HPDE6-E6E7 (cell line): ENCODE data around the gene CCDC102A.

Experiments used
- DNase-seq: peaks from one replicate; pipeline ENCODE4 v3.0.0; 2011; ENCODE audit warnings: missing footprints; ENCODE audit errors: extremely low spot score

Gene CCDC102A

GRCh38 chr16:57519796-57520360, 16.5 kb downstream of the CCDC102A start:
- peak; percentile 72 for DNase-seq

DNA sequence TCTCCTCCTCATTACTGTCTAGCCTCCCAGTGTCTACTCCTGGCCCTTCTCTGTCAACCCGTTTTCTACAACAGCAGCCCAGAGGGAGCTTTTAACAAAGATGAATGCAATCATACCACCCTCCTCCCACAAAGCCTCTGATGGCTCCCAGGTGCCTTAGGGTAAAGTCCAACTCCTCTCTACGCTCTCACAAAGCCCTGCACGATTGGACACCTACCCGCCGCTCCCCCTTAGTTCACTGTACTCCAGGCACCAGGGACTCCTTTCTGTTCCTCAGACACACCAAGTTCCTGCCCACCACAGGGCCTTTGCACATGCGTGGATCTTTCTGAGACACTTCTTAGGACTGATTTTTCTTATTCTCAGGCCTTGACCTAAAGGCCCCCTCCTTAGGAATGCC, 17.4 kb downstream of the CCDC102A start:
- DNase-seq, result no peak

DNA sequence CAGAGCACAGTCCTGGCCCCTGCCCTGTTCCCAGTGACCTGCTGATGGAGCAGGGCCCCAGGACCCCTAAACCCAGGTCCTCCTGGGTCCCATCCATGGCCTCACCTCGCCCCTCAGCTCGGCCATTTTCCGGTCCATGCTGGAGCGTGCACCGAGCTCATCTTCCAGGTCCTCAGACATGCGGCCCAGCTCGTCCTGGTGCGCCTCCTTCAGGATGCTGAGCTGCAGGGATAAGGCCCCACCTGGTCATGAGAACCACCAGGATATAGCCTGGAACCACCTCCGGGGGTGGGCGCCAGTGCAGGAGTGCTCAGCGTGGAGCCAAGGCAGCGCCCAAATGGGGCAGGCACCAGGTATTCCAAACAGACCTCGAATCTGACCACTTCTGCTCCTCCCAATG, 17.9 kb downstream of the CCDC102A start:
- DNase-seq, result no peak

DNA sequence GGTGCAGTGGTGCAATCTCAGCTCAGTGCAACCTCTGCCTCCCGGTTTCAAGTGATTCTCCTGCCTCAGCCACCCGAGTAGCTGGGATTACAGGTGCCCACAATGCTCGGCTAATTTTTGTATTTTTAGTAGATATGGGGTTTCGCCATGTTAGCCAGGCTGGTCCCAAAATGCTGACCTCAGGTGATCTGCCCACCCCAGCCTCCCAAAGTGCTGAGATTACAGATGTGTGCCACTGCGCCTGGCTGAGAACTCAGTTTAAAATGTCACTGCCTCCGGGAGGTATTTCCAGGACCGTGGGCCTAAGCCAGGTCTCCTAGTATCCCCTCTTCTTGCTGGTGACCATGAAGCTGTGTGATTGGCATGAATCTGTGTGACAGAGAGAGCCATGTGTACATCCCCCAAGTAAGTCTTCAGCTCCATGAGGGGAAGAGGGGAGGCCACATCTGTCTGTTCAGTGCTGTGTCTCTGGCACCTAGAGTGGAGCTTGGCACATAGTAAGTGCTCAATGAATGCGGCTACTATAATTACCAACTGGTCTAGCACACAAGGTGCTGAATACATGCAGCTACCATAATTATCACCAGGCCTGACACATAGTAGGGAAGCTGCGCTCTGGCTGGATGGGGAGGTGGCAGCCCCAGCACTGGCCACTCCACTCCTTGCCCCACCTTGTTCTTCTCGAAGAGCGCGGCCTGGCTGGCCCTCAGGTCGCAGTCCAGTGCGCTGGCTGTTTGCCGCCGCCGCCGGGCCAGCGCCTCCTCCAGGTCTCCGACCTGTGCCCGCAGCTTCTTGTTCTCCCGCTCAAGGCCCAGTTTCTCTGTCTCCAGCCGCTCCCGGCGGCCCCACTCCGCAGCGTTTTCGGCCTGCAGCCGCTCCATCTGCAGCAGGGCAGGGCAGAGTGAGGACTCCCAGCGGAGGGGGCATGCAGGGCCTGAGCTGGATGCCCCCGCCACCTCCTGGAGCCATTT, 18.7 kb downstream of the CCDC102A start:
- no peak for DNase-seq

DNA sequence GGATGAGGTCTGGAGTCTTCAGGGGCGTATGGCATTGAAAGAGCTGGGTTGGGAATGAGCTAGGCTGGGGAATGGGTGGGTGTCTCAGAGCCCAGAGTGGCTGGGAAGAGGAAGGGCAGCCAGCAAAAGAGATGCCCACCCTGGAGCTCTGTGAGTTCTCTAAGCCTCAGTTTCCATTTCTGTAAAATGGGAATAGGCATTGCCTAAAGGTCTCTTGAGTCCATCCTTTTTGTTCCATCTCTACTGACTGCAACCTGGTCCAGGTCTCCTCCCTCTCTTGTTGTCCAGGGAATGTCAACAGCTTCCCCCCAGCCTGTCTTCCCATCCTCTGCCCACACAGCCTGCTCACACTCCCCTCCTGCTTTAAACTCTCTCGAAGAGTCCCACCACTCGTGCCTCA, 19.6 kb downstream of the CCDC102A start:
- DNase-seq, result no peak

- DNase-seq, result no peak
Measured at GRCh38 chr16:57516176-57516725, 20.1 kb downstream of the CCDC102A start.

DNA sequence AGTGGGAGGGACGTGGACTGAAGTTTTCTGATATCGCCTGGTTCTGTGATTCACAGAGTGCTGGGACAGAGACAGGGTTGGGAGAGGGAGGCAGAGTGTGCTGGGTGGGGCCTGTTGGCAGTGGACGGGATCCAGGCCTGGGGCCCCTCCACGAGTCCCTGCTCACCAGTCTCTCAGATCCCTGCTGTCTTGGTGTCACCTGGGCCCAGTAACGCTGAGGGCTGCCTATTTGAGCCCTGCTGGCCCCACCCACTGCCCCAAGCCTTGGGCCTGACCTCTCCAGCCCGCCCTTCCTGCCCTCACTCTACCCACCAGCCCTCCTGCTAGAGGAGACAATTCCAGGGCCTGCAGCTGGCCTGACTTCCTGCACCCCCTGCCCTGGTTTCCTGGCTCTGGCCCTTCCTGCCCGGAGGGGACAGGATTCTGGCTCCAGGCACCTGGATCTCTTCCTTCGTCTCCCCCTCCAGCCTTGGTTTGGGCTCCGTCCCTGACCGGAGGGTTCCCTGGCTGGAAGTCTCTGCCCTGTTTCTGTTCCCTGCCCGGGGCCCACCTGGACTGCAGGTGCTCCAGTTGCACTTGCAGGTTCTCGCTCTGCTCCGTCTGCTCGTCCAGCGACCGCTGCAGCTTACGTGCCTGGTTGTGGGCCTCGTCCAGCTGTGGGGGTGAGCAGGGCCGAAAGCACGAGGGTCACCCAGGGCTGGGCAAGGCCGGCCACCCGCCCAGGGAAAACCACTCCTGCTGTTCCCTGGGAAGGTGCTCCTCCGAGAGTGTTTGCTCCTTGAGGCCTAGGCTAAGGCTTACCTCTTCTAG, 21.4 kb downstream of the CCDC102A start:
- no peak for DNase-seq

DNA sequence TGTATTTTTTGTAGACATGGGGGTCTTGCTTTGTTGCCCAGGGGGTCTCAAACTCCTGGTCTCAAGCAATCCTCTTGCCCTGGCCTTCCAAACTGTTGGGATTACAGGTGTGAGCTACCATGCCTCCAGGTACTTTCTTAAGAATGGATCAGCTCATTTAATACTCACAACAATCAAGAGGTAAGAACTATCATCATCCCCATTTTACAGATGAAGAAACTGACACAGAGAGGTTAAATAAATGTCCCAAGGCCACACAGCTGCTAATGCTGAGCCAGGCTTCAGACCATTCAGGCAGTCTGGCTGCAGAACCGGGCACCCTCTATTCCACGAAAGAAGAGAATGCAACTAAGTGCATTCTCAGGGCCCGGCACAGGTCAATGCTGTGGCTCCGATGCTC, 22.0 kb downstream of the CCDC102A start:
- no peak for DNase-seq

DNA sequence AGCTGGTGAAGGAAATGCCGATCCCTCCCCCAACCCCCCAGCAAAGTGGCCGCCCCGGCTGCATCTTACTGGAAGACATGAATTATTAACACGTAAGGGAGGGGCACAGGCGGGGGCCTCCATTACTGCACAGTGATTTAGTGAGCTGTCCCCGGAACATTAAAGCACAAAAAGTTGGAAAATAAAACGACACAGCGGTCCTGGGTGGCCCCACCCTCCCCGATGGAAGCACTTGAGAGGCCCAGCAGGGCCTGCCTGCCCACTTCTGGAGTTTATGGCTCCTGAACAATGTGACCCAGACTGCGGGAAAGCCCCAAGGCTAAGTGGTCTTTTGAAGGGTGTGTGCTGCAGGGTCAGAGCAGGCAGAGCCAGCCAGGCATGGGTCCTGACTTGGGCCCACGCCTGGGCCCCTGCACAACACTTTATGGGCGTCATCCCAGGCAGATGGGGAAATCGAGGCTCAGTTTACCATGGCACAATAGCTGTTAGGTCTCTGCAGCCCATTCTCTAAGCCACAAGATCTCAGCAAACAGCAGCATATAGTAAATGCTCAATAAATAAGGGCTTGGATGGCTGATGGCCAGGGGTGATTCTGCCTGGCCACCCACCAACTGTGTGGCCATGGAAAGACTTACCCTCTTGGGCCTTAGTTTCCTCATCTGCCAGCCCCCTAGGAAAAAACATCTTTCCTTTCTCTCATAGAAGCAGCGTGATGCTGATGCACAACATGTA, 22.8 kb downstream of the CCDC102A start:
- no peak for DNase-seq

GRCh38 chr16:57512296-57513001, 23.9 kb downstream of the CCDC102A start:
- no peak for DNase-seq

- no peak for DNase-seq
Measured at GRCh38 chr16:57510016-57510871, 26.1 kb downstream of the CCDC102A start.

DNA sequence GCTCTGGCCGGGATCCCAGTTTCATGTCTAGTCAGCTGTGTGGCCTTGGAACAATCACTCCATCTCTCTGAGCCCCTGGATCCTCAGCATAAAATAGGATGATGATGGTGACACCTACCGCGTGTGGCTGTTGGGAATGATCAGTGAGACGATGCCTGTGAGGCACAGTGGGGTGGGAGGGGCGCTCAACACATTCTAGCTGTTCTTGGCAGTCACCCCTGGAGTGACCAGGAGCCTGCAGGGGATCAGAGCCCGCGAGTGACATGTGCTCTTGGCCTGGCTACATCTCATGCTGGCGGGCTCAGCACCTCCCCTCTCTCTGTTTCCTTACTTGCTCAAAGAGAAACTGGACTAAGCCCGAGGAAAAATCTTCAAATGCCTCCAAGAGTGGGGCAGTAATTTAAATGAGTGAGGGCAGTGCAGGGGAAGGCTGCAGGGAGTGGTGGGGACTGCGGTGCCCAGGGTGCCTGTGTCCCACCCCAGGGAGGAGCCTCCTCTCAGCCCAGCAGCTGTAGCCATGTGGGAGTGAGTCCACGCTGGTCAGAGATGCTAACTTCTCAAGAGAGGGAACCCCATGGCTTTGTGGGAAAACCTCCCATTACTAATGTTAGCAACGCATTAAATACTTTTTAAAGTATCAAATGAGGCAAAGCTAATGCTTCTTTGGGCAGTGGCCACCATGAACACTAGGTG, 27.0 kb downstream of the CCDC102A start:
- no peak for DNase-seq

DNA sequence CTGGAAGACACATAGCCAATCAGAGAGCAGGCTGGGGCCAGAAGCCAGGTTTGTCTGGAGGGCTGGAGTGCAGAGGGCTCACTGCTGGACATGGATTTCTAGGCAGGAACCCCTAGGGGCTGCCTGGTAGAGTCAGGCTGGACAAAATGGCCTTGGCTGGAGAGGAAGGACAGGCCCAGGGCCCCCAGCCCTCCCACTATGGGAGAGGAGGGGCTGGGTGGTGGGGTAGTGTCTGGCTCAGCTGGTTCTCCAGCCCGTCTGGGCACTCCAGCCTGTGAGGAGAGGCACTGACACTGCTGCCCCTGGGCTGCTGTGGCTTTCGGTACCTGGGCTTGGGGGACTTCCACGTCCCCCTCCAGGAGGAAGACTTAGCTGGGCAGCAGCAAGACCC, 28.3 kb downstream of the CCDC102A start:
- DNase-seq, result no peak

- DNase-seq, result no peak
Measured at GRCh38 chr16:57507136-57508034, 29.0 kb downstream of the CCDC102A start.

DNA sequence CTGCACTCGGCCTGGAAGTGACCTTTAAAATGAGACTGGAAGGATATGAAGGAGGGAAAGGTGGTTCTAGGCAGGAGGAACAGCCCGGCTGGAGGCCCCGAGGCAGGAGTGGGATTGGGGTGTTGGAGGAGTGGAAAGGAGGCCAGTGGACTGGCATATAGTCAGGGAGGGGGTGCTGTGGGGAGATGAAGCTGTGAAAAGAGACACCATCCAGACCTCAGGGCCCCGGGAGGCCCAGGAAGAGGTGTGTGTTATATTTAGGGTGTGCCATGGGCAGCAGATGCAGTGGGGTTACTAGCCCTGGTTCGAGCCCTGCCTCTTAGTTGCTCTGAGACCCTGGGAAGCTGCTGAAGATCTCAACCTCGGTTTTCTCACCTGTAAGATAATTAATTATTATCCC, 31.2 kb downstream of the CCDC102A start:
- DNase-seq, result no peak

DNA sequence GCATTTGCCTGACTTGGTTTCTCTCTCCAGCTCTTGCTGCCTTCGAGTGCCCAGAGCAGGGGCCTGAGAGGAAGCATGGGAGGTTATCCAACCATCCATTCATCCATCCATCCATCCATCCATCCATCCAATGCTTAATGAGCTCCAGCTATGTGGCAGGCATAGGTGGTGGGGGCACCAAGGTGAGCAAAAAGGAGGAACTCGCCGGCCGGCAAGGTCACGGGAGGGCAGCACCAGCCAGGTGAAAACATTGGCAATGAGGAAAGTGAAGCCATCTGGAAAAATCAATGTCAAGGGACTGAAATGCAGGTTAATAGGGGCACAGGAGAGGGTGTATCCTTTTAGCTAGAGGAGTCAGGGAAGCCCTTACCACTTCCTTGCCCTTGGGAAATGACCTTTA, 31.9 kb downstream of the CCDC102A start:
- no peak for DNase-seq

GRCh38 chr16:57504001-57504400, 32.4 kb downstream of the CCDC102A start:
- DNase-seq, result no peak

- no peak for DNase-seq
Measured at GRCh38 chr16:57503366-57503765, 33.0 kb downstream of the CCDC102A start.
